HG03575 (cell line): ENCODE data around the gene LINC00305.

Experiments
- ATAC-seq: cut with Tn5 transposase; IDR thresholded peaks from one replicate; pipeline ENCODE4 v1.9.1; 2021; ENCODE audit not compliant: unreplicated experiment, insufficient number of reproducible peaks, low FRiP score; ENCODE audit errors: extremely low read depth

Gene LINC00305

DNA sequence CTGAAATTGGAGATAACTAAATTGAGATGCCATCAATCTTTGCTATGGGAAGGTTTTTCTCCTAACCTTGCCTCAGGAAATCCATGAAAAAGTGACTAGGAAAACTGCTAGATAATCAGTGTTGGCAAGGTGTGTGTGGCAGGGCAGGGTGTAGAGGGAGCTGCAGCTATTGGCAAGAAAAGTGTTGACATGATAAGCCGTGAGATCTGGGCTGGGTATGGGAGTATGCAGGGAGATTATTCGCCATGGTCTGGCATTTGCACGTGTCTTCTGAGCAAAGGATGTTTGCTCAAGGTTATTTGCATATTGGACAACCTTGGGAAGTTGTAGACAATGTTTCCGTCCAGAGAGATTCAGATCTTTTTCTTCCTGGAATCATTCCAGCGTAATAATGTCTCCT is 104.3 kb downstream of the LINC00305 start:
- ATAC-seq: no peak

DNA sequence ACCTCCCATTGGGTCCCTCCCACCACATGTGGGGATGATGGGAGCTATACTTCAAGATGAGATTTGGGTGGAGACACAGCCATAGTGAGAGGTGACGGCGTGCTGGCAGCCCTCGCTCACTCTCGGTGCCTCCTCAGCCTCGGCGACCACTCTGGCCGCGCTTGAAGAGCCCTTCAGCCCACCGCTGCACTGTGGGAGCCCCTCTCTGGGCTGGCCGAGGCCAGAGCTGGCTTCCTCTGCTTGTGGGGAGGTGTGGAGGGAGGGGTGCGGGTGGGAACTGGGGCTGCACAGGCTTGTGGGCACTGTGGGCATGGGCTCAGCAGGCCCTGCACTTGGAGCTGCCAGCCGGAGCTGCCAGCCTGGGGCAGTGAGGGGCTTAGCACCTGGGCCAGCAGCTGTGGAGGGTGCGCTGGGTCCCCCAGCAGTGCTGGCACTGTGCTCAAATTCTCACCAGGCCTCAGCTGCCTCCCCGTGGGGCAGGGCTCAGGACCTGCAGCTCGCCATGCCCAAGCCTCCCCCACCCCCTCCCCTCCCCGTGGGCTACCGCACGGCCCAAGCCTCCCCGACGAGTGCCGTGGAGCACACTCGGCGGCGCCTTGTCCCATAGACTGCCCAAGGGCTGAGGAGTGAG is 106.0 kb downstream of the LINC00305 start:
- no peak for ATAC-seq

DNA sequence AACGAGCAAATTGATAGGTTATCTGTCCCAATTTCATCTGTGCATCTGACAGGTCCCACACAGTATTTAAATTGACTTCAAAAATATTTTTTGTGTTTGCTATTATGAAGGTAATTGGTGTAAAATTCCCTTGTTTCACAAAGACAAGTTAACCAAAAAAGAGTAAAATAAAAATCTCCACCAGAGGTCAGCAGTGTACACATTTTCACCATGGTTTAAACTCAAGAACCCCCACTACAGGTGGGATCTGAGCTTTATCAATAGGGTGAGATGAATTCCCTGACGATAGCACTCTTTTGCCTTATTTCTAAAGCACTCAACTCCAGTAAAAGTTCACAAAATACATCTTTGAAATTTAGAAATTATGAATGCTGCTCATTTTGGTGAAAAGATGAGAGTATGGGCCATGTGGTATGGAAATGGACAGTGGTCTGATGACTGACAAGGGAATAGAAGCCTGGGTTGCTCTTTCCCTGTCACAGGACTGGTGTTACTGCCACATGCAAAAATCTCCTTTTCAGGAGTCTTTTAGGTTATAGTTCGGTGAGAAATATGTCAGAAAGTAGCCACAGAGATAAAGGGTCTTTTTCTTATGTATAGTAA is 111.0 kb downstream of the LINC00305 start:
- ATAC-seq: peak; percentile 77

DNA sequence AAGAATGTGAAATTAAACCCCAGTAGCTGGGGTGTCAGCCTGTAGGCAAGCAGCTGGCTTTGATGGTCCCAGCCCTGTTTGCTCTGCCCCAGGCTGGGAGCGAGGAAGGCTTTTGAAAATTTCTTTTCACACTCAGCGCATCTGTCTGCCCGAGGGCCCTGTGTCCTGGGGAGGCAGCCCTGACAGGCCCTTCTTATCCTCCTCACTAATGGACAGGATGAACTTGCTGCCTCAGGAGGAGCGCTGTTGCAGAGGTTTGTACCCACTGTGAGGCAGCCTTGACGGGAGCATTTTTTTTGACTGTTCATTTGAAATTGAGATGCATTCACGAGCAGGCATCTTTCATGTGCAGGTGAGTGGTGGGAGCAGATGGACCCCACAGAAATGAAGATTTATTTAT is 116.6 kb downstream of the LINC00305 start:
- ATAC-seq: no peak

DNA sequence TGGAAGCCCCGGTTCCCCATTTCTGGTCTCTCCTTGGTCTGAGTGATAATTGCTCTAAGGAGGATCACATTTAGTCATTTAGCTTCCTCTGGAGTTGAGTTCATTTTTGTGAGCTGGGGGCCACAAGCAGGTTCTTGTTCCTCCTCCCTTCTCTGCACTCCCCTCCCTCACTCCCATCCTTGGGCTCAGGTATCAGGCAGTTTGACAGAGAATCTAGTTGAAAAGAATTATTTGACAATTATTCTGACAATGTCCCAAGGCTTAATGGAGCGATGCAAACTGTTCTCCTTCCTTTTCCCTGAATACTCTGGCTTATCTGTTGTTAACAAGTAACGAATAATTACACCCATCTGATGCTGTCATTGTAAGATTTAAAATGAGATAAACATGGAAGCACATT is 117.5 kb downstream of the LINC00305 start:
- ATAC-seq: no peak
